Measurements from ENCODE around the gene PTPRD. TPM values are rescaled to one million over a fixed set of nuclear protein-coding genes. Genes with fewer than 3 reads are reported as not detected.

PTPRD gene
- total and polyA plus RNA-seq, 2 experiments from 2014 or later = 11.5 to 58.0 TPM

DNA sequence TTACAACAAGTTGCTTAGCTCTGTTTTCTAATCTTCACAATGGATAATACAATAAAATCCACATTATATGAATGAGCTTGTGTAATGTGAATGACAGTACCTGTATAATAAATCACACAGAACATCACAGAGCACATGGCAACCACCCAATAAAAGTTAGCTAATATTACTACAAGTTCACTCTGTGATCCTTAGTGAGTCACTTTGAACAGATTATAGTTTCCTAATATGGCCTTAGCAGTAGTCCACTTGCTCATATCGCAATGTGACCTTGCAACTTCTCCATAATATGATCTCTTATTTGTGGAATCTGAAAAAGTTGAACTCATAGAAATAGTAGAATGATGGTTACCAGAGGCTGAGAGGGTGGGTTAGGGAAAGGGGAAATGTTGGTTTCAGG is 361.3 kb downstream of the PTPRD start:
- H3F3A ChIP-seq (replicated peaks; ENCODE audit: low read depth) = no peaks in the 10 kb centered on the region
- no peak overlapping the region for H3K4me2 ChIP-seq
- no peaks in the 10 kb centered on the region for H3K79me2 ChIP-seq (replicated peaks; ENCODE audit: insufficient read depth)
- TF ChIP-seq EZH2 (IDR thresholded peaks at IDR 0.05; ENCODE audit: low read depth, unreplicated experiment) = no peak
- no peak for TF ChIP-seq CREB1 (CRISPR knock-in tag; IDR thresholded peaks at IDR 0.05; ENCODE audit: low read depth)
- TF ChIP-seq ZNF462 (CRISPR knock-in tag; IDR thresholded peaks at IDR 0.05) = no peak
- TF ChIP-seq JUNB (IDR thresholded peaks at IDR 0.05; ENCODE audit: unreplicated experiment) = no peak
- TF ChIP-seq NANOG (IDR thresholded peaks at IDR 0.05; ENCODE audit: borderline replicate concordance) = no peak
- TF ChIP-seq ZNF331 (CRISPR knock-in tag; IDR thresholded peaks at IDR 0.05; ENCODE audit: low read depth) = no peak
- no peak for TF ChIP-seq POLR2AphosphoS5 (IDR thresholded peaks at IDR 0.05; ENCODE audit: low read depth)
- TF ChIP-seq, protein P1, sequence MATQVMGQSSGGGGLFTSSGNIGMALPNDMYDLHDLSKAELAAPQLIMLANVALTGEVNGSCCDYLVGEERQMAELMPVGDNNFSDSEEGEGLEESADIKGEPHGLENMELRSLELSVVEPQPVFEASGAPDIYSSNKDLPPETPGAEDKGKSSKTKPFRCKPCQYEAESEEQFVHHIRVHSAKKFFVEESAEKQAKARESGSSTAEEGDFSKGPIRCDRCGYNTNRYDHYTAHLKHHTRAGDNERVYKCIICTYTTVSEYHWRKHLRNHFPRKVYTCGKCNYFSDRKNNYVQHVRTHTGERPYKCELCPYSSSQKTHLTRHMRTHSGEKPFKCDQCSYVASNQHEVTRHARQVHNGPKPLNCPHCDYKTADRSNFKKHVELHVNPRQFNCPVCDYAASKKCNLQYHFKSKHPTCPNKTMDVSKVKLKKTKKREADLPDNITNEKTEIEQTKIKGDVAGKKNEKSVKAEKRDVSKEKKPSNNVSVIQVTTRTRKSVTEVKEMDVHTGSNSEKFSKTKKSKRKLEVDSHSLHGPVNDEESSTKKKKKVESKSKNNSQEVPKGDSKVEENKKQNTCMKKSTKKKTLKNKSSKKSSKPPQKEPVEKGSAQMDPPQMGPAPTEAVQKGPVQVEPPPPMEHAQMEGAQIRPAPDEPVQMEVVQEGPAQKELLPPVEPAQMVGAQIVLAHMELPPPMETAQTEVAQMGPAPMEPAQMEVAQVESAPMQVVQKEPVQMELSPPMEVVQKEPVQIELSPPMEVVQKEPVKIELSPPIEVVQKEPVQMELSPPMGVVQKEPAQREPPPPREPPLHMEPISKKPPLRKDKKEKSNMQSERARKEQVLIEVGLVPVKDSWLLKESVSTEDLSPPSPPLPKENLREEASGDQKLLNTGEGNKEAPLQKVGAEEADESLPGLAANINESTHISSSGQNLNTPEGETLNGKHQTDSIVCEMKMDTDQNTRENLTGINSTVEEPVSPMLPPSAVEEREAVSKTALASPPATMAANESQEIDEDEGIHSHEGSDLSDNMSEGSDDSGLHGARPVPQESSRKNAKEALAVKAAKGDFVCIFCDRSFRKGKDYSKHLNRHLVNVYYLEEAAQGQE (IDR thresholded peaks at IDR 0.05; ENCODE audit: unreplicated experiment) = no peak
- TF ChIP-seq ZNF114 (CRISPR knock-in tag; IDR thresholded peaks at IDR 0.05) = no peak
- TF ChIP-seq, protein P2, sequence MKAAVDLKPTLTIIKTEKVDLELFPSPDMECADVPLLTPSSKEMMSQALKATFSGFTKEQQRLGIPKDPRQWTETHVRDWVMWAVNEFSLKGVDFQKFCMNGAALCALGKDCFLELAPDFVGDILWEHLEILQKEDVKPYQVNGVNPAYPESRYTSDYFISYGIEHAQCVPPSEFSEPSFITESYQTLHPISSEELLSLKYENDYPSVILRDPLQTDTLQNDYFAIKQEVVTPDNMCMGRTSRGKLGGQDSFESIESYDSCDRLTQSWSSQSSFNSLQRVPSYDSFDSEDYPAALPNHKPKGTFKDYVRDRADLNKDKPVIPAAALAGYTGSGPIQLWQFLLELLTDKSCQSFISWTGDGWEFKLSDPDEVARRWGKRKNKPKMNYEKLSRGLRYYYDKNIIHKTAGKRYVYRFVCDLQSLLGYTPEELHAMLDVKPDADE (IDR thresholded peaks at IDR 0.05) = no peak
- no peak for TF ChIP-seq STAT1 (IDR thresholded peaks at IDR 0.05; ENCODE audit: unreplicated experiment)
- TF ChIP-seq CTCF (conservative IDR thresholded peaks at IDR 0.05; ENCODE audit: low read depth in 2 of 2) = no peak
- TF ChIP-seq EZH2phosphoT487 (IDR thresholded peaks at IDR 0.05; ENCODE audit: unreplicated experiment) = no peak
- no peak overlapping the region for H3K27ac Mint-ChIP-seq
- no peak overlapping the region for H3K27ac ChIP-seq (ENCODE audit: low read depth)
- no peaks in the 10 kb centered on the region for H3K4me1 ChIP-seq (ENCODE audit: insufficient read depth)
- no peaks in the 10 kb centered on the region for H4K20me1 ChIP-seq (replicated peaks; ENCODE audit: insufficient read depth)
- DNase-seq (ENCODE audit: low spot score) (no peak), ATAC-seq (no peak)
- no peaks in the 10 kb centered on the region for H3K9me2 ChIP-seq (ENCODE audit: insufficient read depth)
- no peaks in the 10 kb centered on the region for H3K27me3 ChIP-seq (ENCODE audit: insufficient read depth)
- no peaks in the 10 kb centered on the region for H3K36me3 Mint-ChIP-seq (ENCODE audit: low read depth)
- H3K9me3 Mint-ChIP-seq = no peaks in the 10 kb centered on the region
- H3K4me1 Mint-ChIP-seq = no peaks in the 10 kb centered on the region
- H3K36me3 ChIP-seq (ENCODE audit: insufficient read depth) = no peaks in the 10 kb centered on the region
- no peak overlapping the region for H3K4me3 Mint-ChIP-seq
- no peak overlapping the region for H2AFZ ChIP-seq
- no peak overlapping the region for H3K4me3 ChIP-seq
- no peaks in the 10 kb centered on the region for H3K27me3 Mint-ChIP-seq (ENCODE audit: insufficient read depth, low read depth, poor library complexity)
